Upper lobe of right lung (tissue), 1 donor: ENCODE measurements around the gene RPRD2. TPM values are rescaled to one million over a fixed set of nuclear protein-coding genes. Genes with fewer than 3 reads are reported as not detected.

Experiments
- ATAC-seq: fragments of 200-7000 bp; cut with Tn5 transposase; one replicate; pipeline ENCODE4 v1.9.1; 2020; ENCODE audit warnings: mild to moderate bottlenecking, moderate library complexity
- DNase-seq: peaks from one replicate; pipeline ENCODE4 v3.0.0-alpha.2; 2020
- H3K27ac ChIP-seq: fragments of 200-600 bp; one replicate; pipeline ENCODE4 v1.8.0; 2022
- H3K27me3 ChIP-seq: fragments of 200-600 bp; one replicate; pipeline ENCODE4 v1.8.0; 2022; ENCODE audit warnings: mild to moderate bottlenecking
- H3K36me3 ChIP-seq: fragments of 200-600 bp; one replicate; pipeline ENCODE4 v1.8.0; 2022
- H3K4me1 ChIP-seq: fragments of 200-600 bp; one replicate; pipeline ENCODE4 v1.8.0; 2022
- H3K4me3 ChIP-seq: fragments of 200-600 bp; one replicate; pipeline ENCODE4 v1.8.0; 2022; ENCODE audit warnings: mild to moderate bottlenecking
- H3K9me3 ChIP-seq: fragments of 200-600 bp; one replicate; pipeline ENCODE4 v1.8.0; 2022
- CTCF ChIP-seq: fragments of 200-600 bp; IDR thresholded peaks from one replicate; pipeline ENCODE4 v1.8.0; 2022; ENCODE audit warnings: antibody characterized with exemption
- intact Hi-C: fragments of 100-400 bp; cut with DNase I; formaldehyde crosslinking; loops from one replicate; pipeline ENCODE4 v1.11.0; 2022
- microRNA-seq: library from miRNA; unstranded; fragments of <30 nt; microRNA quantifications from one replicate; pipeline ENCODE4 v1.2.0, GENCODE V29; 2020; ENCODE audit warnings: borderline microRNAs expressed
- total RNA-seq: library from RNA; stranded (reverse); fragmentation: NEBNext Ultra II Directional; extraction: Animal tissue kit (Norgen Biotek cat#: 25700); gene quantifications from one replicate; pipeline ENCODE4 v1.2.1, GENCODE V29; 2021
- donor health status: DM: no; HTN: yes; CAD: no; lungs with severe emphysema.

RPRD2 gene
- total RNA-seq, 1 donor from 2014 or later = 31.4 TPM

GRCh38 chr1:150515328-150516049 lies 151.5 kb downstream of the RPRD2 start, which contains the start of gene FALEC:
Gene FALEC, plus strand, starts transcription at chr1:150515752.
- Histone ChIP-seq H3K4me1 (peaks cover 8% of the 10 kb centered on the region), H3K27me3 (no peaks in the 10 kb centered on the region), H3K9me3 (no peaks in the 10 kb centered on the region), H3K27ac (peak within 1 kb of the TSS; percentile 88), H3K36me3 (no peaks in the 10 kb centered on the region), H3K4me3 (peak within 1 kb of the TSS; percentile 68)
- DNase-seq (peak; percentile 99), ATAC-seq (peak; percentile 99)
- no peak for TF ChIP-seq CTCF
- intact Hi-C loops = no loop called here

GRCh38 chr1:150516050-150516591 lies 152.2 kb downstream of the RPRD2 start:
- Histone ChIP-seq H3K9me3 (no peaks in the 10 kb centered on the region), H3K36me3 (no peaks in the 10 kb centered on the region), H3K4me1 (peaks cover 8% of the 10 kb centered on the region), H3K27ac (peak overlapping the region; percentile 88), H3K4me3 (peak overlapping the region; percentile 68), H3K27me3 (no peaks in the 10 kb centered on the region)
- intact Hi-C loops = no loop called here
- ATAC-seq = no peak
- no peak for DNase-seq
- no peak for TF ChIP-seq CTCF

GRCh38 chr1:150516616-150517015 lies 152.7 kb downstream of the RPRD2 start:
- ATAC-seq (no peak), DNase-seq (no peak)
- peak overlapping the region; percentile 68 for H3K4me3 ChIP-seq
- no peaks in the 10 kb centered on the region for H3K9me3 ChIP-seq
- TF ChIP-seq CTCF = no peak
- intact Hi-C loops = no loop called here
- H3K27ac ChIP-seq = no peak overlapping the region
- H3K4me1 ChIP-seq = peaks cover 8% of the 10 kb centered on the region
- no peaks in the 10 kb centered on the region for H3K27me3 ChIP-seq
- no peaks in the 10 kb centered on the region for H3K36me3 ChIP-seq

- Histone ChIP-seq H3K27me3 (no peaks in the 10 kb centered on the region), H3K9me3 (no peaks in the 10 kb centered on the region), H3K36me3 (no peaks in the 10 kb centered on the region), H3K4me3 (no peak overlapping the region), H3K4me1 (peaks cover 3% of the 10 kb centered on the region), H3K27ac (no peak overlapping the region)
- no peak for TF ChIP-seq CTCF
- intact Hi-C loops = no loop called here
- DNase-seq (no peak), ATAC-seq (no peak)
Measured at GRCh38 chr1:150521196-150521968, 157.4 kb downstream of the RPRD2 start.

GRCh38 chr1:150525348-150525747 lies 161.4 kb downstream of the RPRD2 start:
- DNase-seq (no peak), ATAC-seq (no peak)
- no peaks in the 10 kb centered on the region for H3K4me1 ChIP-seq
- no peaks in the 10 kb centered on the region for H3K9me3 ChIP-seq
- H3K27me3 ChIP-seq = no peaks in the 10 kb centered on the region
- intact Hi-C loops = no loop called here
- TF ChIP-seq CTCF = no peak
- H3K27ac ChIP-seq = no peak overlapping the region
- no peaks in the 10 kb centered on the region for H3K36me3 ChIP-seq
- no peak overlapping the region for H3K4me3 ChIP-seq

Small RNA genes within 50 kb of the gene (microRNA-seq; reads per million reads assigned to microRNA genes)
- gene MIR6878 = not detected

Other genes starting within 250 kb of the RPRD2 start
- gene PLEKHO1, start 214.2 kb upstream of the RPRD2 start, total RNA-seq = 44.5 TPM
- 29.6 TPM for gene ANP32E, start 128.0 kb upstream of the RPRD2 start, total RNA-seq
- 0.55 TPM for gene CA14, start 106.4 kb upstream of the RPRD2 start, total RNA-seq
- gene APH1A, start 95.1 kb upstream of the RPRD2 start, total RNA-seq = 135 TPM
- 15.4 TPM for gene C1orf54, start 91.4 kb upstream of the RPRD2 start, total RNA-seq
- 10.6 TPM for gene CIART, start 81.6 kb upstream of the RPRD2 start, total RNA-seq
- 46.1 TPM for gene MRPS21, start 70.3 kb upstream of the RPRD2 start, total RNA-seq
- 53.4 TPM for gene PRPF3, start 42.6 kb upstream of the RPRD2 start, total RNA-seq
- gene TARS2, start 123.3 kb downstream of the RPRD2 start, total RNA-seq = 18.5 TPM
- gene ECM1, start 144.0 kb downstream of the RPRD2 start, total RNA-seq = 15.5 TPM
- gene FALEC, start 151.6 kb downstream of the RPRD2 start, total RNA-seq = 1.0 TPM
- gene ADAMTSL4, start 185.3 kb downstream of the RPRD2 start, total RNA-seq = 99.2 TPM
- 325 TPM for gene MCL1, start 215.5 kb downstream of the RPRD2 start, total RNA-seq